HL-60 (cell line): ENCODE results near the gene NFIX.

Experiments used
- DNase-seq, 2 experiments: peaks; one replicate each; pipeline ENCODE4 v3.0.0-alpha.2; 2010 to 2020; ENCODE audit warnings: low read depth in 1 of 2, low spot score in 1 of 2
- H3K27ac ChIP-seq: fragments of 250-450 bp; sonication (Bioruptor Pico); replicated peaks from 2 replicates; pipeline ENCODE4 v1.5.1; 2020; ENCODE audit warnings: mild to moderate bottlenecking, moderate library complexity
- H3K27me3 ChIP-seq: fragments of 250-450 bp; sonication (Bioruptor Pico); 2 replicates; pipeline ENCODE4 v1.5.1; 2021; ENCODE audit warnings: mild to moderate bottlenecking, moderate library complexity; ENCODE audit not compliant: insufficient read depth, poor library complexity, severe bottlenecking
- H3K4me3 ChIP-seq: replicated peaks from 2 replicates; pipeline ENCODE4 v1.5.1; 2011; ENCODE audit warnings: mild to moderate bottlenecking, control low read depth, low read length; ENCODE audit not compliant: insufficient read depth
- GABPA ChIP-seq: IDR thresholded peaks from 2 replicates; pipeline ENCODE4 v1.6.1; 2012; ENCODE audit warnings: low read depth
- POLR2AphosphoS5 ChIP-seq: IDR thresholded peaks from 2 replicates; pipeline ENCODE4 v1.6.1; 2012; ENCODE audit warnings: low read depth
- SPI1 ChIP-seq: IDR thresholded peaks from 2 replicates; pipeline ENCODE4 v1.6.1; 2012; ENCODE audit warnings: low read depth, mild to moderate bottlenecking, borderline replicate concordance
- TF ChIP-seq, protein P1 (sequence below): IDR thresholded peaks from one replicate; pipeline ENCODE4 v1.5.1; 2011; ENCODE audit warnings: low read length, control low read depth, inconsistent platforms; ENCODE audit not compliant: insufficient read depth
- TF ChIP-seq, protein P2 (sequence below): IDR thresholded peaks from 2 replicates; pipeline ENCODE4 v1.6.1; 2012; ENCODE audit warnings: low read depth; ENCODE audit not compliant: insufficient replicate concordance

NFIX gene

DNA sequence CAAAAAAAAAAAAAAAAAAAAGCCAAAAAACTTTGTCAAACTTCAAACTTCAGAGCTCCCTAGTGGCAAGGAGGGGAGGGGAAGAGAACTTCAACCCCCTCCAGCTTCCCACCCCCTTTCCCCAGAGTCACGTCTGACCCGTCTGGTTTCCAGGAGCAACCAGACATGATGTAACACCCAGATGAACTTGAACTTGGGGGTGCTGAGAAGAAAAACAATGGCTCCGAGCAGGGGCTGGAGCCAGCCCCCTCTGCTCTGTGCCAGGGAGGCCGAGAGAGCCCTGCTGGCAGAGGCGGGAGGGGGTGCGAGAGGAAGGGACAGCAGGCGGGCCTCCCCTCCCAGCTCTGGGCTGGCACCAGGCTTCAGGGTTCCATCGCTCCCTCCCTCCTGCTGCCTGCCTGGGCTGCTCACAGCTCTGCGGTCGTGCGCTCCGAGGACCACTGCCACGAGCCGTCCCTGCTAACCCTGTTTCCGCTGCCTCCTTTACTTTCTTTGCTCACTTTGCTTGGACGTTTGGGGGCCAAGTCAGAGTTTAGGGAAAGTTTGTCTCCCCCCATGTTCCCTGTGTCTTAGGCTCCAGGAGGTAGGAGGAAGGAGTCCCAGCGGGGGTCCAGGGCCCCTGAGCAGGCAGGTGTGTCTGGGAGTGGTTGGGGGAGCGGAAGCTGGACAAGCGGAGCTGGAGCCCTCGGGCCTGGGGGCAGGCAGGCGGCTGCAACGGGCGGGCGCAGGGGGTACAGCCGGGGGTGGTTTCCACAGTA, 96.3 kb downstream of the NFIX start:
- no peak overlapping the region for H3K27ac ChIP-seq
- no peak overlapping the region for H3K4me3 ChIP-seq
- peak in 1 of 2 experiments; percentile 40 for DNase-seq
- H3K27me3 ChIP-seq = no peaks in the 10 kb centered on the region
- TF ChIP-seq SPI1 (no peak), GABPA (no peak), POLR2AphosphoS5 (no peak)
- TF ChIP-seq, protein P1, sequence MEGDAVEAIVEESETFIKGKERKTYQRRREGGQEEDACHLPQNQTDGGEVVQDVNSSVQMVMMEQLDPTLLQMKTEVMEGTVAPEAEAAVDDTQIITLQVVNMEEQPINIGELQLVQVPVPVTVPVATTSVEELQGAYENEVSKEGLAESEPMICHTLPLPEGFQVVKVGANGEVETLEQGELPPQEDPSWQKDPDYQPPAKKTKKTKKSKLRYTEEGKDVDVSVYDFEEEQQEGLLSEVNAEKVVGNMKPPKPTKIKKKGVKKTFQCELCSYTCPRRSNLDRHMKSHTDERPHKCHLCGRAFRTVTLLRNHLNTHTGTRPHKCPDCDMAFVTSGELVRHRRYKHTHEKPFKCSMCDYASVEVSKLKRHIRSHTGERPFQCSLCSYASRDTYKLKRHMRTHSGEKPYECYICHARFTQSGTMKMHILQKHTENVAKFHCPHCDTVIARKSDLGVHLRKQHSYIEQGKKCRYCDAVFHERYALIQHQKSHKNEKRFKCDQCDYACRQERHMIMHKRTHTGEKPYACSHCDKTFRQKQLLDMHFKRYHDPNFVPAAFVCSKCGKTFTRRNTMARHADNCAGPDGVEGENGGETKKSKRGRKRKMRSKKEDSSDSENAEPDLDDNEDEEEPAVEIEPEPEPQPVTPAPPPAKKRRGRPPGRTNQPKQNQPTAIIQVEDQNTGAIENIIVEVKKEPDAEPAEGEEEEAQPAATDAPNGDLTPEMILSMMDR = no peak
- TF ChIP-seq, protein P2, sequence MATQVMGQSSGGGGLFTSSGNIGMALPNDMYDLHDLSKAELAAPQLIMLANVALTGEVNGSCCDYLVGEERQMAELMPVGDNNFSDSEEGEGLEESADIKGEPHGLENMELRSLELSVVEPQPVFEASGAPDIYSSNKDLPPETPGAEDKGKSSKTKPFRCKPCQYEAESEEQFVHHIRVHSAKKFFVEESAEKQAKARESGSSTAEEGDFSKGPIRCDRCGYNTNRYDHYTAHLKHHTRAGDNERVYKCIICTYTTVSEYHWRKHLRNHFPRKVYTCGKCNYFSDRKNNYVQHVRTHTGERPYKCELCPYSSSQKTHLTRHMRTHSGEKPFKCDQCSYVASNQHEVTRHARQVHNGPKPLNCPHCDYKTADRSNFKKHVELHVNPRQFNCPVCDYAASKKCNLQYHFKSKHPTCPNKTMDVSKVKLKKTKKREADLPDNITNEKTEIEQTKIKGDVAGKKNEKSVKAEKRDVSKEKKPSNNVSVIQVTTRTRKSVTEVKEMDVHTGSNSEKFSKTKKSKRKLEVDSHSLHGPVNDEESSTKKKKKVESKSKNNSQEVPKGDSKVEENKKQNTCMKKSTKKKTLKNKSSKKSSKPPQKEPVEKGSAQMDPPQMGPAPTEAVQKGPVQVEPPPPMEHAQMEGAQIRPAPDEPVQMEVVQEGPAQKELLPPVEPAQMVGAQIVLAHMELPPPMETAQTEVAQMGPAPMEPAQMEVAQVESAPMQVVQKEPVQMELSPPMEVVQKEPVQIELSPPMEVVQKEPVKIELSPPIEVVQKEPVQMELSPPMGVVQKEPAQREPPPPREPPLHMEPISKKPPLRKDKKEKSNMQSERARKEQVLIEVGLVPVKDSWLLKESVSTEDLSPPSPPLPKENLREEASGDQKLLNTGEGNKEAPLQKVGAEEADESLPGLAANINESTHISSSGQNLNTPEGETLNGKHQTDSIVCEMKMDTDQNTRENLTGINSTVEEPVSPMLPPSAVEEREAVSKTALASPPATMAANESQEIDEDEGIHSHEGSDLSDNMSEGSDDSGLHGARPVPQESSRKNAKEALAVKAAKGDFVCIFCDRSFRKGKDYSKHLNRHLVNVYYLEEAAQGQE = no peak

DNA sequence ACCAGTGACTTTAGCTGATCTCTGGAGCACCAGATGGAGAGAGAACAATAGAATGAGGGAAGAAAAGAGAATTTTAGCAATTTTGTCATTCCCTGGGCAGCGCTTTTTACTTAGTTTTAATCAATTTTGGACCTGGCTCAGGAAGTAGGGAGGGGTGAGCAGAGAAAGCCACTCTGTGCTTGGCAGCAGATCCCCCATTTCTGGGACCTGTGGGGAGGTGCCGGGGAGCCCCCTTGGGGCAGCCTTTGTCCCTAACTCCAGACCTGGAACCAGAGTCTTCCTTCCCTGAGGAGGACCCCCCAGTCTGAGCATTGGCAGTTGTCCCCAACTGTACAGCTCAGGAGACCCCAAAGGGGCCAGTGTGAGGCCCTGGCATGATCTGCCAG, 96.9 kb downstream of the NFIX start:
- Histone ChIP-seq H3K27me3 (no peaks in the 10 kb centered on the region), H3K4me3 (no peak overlapping the region)

DNA sequence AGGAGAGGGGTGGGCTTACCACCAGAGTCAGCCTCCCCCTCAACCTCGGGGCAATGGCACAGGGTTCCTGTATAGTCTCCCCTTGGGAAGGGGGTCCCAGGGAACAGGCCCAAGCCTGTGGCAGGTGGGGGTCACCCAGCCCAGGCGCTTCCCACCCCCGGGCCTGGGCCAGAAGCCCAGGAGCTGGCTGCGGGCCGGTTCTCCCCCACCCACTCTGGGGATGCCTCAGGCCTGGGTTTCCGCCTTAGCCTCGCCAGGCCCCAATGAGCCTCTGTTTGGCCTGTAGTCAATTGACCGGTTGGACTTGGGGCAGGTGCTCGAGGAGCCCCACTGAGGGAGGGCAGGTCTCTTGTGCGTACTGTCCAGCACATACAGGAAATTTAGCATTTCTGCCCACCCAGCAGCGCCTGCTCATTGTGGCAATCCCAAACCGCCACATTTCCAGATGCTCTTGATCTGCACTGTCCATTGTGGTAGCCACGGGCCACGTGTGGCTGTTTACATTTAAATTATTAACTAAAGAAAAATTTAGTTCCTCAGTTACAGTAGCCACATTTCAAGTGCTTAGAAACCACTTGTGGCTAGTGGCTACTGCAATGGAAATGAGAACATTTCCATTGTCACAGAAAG, 97.4 kb downstream of the NFIX start:
- Histone ChIP-seq H3K27ac (no peak overlapping the region), H3K4me3 (no peak overlapping the region), H3K27me3 (no peaks in the 10 kb centered on the region)
- no peak for DNase-seq
- TF ChIP-seq SPI1 = no peak
- TF ChIP-seq POLR2AphosphoS5 = no peak
- no peak for TF ChIP-seq GABPA
- TF ChIP-seq, protein P2 = no peak
- TF ChIP-seq, protein P1 = no peak

More for the DNA sequence above, 96.9 kb downstream of the NFIX start:
- no peak for DNase-seq
- no peak overlapping the region for H3K27ac ChIP-seq
- TF ChIP-seq, protein P2 = no peak
